SJSA1 (cell line): Measurements from ENCODE around the gene DPEP2NB. TPM values are rescaled to one million over a fixed set of nuclear protein-coding genes. Genes with fewer than 3 reads are reported as not detected.
"Not testable (repeated sequence)": the region's sequence is repeated elsewhere in the genome, so short reads cannot be mapped to it uniquely, and the experiment has no call there.

Experiments
- DNase-seq, 2 experiments: peaks; one replicate each; pipeline ENCODE4 v3.0.0-alpha.2; 2015 to 2020; ENCODE audit warnings: low spot score in 2 of 2, low read depth in 1 of 2
- H3K27ac ChIP-seq: fragments of 250-450 bp; sonication (Bioruptor Pico); 2 replicates; pipeline ENCODE4 v1.5.1; 2020; ENCODE audit warnings: mild to moderate bottlenecking, moderate library complexity
- H3K27me3 ChIP-seq: fragments of 250-450 bp; sonication (Bioruptor Pico); replicated peaks from 2 replicates; pipeline ENCODE4 v1.5.1; 2020; ENCODE audit warnings: mild to moderate bottlenecking, moderate library complexity
- H3K36me3 ChIP-seq: fragments of 250-450 bp; sonication (Bioruptor Pico); 2 replicates; pipeline ENCODE4 v1.5.1; 2020; ENCODE audit warnings: mild to moderate bottlenecking
- H3K4me1 ChIP-seq: fragments of 250-450 bp; sonication (Bioruptor Pico); replicated peaks from 2 replicates; pipeline ENCODE4 v1.6.1; 2021; ENCODE audit warnings: mild to moderate bottlenecking
- H3K4me3 ChIP-seq: fragments of 250-450 bp; sonication (Bioruptor Pico); 2 replicates; pipeline ENCODE4 v1.5.1; 2020; ENCODE audit warnings: mild to moderate bottlenecking
- H3K9me3 ChIP-seq: fragments of 250-450 bp; sonication (Bioruptor Pico); replicated peaks from 2 replicates; pipeline ENCODE4 v1.5.1; 2020; ENCODE audit warnings: mild to moderate bottlenecking
- total RNA-seq: library from RNA; depleted of rRNA; stranded (reverse); fragments of >200 nt; shearing (Covaris generic); gene quantifications from 2 replicates; pipeline ENCODE4 v1.2.3, GENCODE V29; 2014

Gene DPEP2NB
- total RNA-seq, 1 experiment from 2014 or later, result not detected

DNA sequence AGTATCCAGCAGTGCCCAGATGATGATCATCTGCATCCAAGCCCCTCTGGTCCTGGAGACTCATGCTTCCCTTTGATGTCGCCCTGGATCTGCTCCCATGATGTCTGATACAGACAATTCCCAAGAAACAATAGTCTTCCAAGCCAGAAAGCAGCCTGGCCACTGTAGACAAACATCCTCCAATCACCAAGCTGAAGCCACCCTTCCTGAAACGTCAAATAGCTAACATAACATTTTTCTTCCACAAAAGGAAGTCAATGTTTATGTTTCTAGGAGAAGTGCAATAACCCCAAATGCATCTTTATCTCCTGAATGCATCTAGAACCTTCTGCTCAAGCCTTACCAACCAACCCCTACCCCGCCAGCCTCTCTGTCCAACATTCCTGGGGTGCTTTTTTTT lies 15.3 kb downstream of the DPEP2NB start:
- peaks cover 9% of the 10 kb centered on the region for H3K4me1 ChIP-seq
- no peaks in the 10 kb centered on the region for H3K9me3 ChIP-seq
- no peak for DNase-seq
- H3K4me3 ChIP-seq, result no peak overlapping the region
- no peaks in the 10 kb centered on the region for H3K36me3 ChIP-seq
- H3K27ac ChIP-seq, result no peak overlapping the region
- H3K27me3 ChIP-seq, result no peaks in the 10 kb centered on the region

DNA sequence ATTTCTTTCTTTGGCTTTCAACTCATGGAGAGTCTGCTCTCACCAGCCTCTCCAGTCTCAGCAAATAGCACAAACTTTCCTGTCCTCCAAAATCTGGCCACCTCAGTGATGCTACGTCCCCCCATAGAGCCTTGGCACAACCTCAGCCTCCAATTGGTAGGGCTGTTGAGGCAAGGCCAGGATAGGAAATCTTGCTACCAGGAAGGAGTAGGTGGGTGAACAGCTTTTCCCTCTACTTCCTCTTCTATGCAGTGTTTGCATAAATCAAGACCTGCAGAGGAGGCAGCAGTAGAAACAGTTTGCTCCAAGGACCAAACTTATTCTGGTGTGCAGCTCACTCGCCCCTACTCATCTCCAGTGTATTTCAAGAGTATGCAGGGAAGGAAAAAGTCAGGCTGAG lies 15.7 kb downstream of the DPEP2NB start:
- peaks cover 9% of the 10 kb centered on the region for H3K4me1 ChIP-seq
- no peaks in the 10 kb centered on the region for H3K27me3 ChIP-seq
- H3K36me3 ChIP-seq, result no peaks in the 10 kb centered on the region
- no peak overlapping the region for H3K27ac ChIP-seq
- DNase-seq, result no peak
- no peak overlapping the region for H3K4me3 ChIP-seq
- no peaks in the 10 kb centered on the region for H3K9me3 ChIP-seq

DNA sequence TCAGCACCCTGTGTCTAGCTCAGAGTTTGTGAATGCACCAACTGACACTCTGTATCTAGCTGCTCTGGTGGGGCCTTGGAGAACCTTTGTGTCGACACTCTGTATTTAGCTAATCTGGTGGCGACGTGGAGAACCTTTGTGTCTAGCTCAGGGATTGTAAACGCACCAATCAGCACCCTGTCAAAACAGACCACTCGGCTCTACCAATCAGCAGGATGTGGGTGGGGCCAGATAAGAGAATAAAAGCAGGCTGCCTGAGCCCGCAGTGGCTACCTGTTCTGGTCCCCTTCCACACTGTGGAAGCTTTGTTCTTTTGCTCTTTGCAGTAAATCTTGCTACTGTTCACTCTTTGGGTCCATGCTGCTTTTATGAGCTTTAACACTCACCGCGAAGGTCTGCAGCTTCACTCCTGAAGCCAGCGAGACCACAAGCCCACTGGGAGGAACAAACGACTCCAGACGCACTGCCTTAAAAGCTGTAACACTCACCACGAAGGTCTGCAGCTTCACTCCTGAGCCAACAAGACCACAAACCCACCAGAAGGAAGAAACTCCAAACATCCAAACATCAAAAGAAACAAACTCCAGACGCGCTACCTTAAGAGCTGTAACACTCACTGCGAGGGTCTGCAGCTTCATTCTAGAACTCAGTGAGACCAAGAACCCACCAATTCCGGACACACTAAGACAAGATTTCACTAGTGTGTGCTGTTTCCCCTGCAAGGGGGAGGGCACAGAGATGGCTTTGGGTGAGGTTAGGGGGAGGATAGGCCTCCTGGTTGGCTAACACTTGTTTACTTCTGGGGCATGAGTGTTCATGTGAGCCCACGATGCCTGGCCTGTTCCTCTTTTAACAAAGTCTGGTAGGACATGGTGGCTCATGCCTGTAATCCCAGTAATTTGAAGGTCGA lies 16.7 kb downstream of the DPEP2NB start, which contains the start of gene DPEP2:
DPEP2 (minus strand) TSS at position 706 of the 910 bp plus-strand sequence. CDS start 6,272 bp downstream, outside the sequence.
- H3K27ac ChIP-seq, H3K4me3 ChIP-seq, H3K9me3 ChIP-seq, DNase-seq, H3K4me1 ChIP-seq, H3K27me3 ChIP-seq, H3K36me3 ChIP-seq: not testable (repeated sequence)

DNA sequence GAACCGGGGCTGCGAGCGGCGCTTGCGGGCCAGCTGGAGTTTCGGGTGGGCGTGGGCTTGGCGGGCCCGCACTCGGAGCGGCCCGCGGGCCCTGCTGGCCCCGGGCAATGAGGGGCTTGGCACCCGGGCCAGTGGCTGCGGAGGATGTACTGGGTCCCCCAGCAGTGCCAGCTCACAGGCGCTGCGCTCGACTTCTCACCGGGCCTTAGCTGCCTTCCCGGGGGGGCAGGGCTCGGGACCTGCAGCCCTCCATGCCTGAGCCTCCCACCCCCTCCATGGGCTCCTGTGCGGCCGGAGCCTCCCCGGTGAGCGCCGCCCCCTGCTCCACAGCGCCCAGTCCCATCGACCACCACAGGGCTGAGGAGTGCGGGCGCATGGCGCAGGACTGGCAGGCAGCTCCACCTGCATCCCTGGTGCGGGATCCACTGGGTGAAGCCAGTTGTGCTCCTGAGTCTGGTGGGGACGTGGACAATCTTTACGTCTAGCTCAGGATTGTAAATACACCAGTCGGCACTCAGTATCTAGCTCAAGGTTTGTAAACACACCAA lies 17.4 kb downstream of the DPEP2NB start:
- H3K4me3 ChIP-seq, DNase-seq, H3K27me3 ChIP-seq, H3K9me3 ChIP-seq, H3K27ac ChIP-seq, H3K36me3 ChIP-seq: not testable (repeated sequence)
- H3K4me1 ChIP-seq, result peaks cover 13% of the 10 kb centered on the region

DNA sequence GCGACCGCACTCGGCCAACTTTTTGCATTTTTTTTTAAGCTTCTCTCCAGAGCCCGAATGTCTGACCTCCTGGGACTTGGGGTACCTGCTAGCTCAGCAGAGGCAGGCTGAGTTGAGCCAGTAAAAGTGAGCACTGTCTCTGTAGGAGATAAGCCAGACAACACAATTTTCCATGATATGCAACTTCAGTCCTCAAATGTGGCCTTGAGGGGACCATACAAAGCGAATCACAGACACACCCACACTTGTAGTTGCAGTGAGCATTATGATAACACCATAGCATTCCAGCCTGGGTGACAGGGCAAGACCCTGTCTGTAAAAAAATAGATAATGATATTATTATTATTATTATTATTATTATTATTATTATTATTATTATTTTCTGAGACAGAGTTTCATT lies 19.0 kb downstream of the DPEP2NB start:
- H3K36me3 ChIP-seq, result no peaks in the 10 kb centered on the region
- no peaks in the 10 kb centered on the region for H3K27me3 ChIP-seq
- H3K4me1 ChIP-seq, result peaks cover 17% of the 10 kb centered on the region
- H3K4me3 ChIP-seq, result no peak overlapping the region
- no peak overlapping the region for H3K27ac ChIP-seq
- H3K9me3 ChIP-seq, result no peaks in the 10 kb centered on the region
- no peak for DNase-seq

DNA sequence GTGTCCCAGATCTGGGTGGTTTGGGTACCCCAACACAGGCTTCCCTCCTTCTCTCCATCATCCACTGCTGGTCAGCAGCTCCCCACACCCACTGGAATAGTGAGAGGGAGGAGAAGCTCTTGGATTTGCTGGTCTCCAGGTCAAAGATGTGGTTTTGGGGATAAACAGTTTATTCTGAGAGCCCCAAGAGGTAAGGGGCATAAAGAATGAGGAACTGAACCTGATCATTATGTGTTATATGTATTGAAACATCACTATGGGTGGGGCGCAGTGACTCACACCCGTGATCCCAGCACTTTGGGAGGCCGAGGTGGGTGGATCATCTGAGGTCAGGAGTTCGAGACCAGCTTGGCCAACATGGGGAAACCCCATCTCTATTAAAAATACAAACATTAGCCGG lies 20.3 kb downstream of the DPEP2NB start:
- H3K9me3 ChIP-seq, result no peaks in the 10 kb centered on the region
- no peak for DNase-seq

DNA sequence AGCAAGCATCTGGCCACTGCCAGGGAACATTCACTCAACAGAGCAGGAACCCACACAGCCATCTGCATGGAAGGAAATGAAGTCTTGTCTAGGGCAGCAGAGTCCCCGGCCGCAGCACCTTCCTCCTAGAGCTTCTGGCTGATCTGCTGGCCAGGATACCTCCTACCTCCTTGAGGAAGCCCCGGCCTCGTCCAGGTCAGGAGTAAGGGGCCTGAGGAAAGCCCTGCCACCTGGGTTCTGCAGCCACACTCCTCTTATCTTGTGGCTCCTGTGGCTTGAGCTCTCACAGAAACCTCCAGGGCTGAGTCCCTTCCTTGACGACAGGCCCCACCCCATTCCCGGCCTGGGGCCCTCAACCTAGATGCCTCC lies 21.7 kb downstream of the DPEP2NB start:
- H3K36me3 ChIP-seq, H3K4me3 ChIP-seq, H3K4me1 ChIP-seq, H3K27ac ChIP-seq, DNase-seq, H3K27me3 ChIP-seq, H3K9me3 ChIP-seq: not testable (repeated sequence)

More for the DNA sequence above, 20.3 kb downstream of the DPEP2NB start:
- Histone ChIP-seq H3K36me3 (no peaks in the 10 kb centered on the region), H3K4me3 (no peak overlapping the region), H3K4me1 (peaks cover 13% of the 10 kb centered on the region), H3K27me3 (no peaks in the 10 kb centered on the region), H3K27ac (no peak overlapping the region)

DNA sequence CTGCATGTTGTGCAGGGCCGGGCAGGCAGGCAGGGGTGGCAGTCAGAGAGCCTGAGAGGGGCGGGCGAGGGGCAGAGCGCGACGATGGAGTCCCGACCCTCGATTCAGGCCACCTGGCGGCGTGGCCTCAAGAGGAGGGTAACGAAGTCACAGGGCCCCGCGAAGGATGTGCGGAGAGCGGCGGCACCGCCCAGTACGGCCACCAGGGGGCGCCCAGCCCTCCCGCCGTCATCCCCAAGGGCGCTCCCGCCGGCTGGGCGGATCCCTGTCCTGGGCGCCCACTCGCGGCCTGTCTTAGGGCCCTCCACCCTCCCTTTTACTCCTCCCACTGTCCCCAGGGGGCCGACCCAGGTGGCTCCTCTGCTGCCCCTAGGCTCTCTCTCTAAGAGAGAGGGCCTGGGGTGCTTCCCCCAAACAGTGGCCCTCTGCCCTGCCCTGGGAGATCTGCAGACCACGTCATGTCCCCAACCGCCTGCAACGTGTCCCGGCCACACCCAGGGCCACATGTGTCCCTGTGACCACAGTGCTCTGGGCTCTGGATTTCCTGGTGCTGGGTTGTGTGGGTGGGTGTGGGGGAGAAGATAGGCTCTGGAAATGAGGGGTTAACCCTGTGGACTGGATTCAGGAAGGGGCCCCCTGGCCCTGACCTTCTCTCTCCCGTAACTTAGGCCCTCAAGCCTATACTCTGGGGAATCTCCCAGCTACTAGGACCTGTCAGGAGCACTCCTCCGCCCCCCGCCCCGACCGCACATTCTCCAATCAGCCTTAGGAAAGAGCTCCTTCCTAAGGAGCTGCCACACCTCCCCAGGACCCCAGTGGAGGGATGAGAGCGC lies 22.3 kb downstream of the DPEP2NB start:
- peak; percentile 79 to 80 for DNase-seq
- no peak overlapping the region for H3K27ac ChIP-seq

DNA sequence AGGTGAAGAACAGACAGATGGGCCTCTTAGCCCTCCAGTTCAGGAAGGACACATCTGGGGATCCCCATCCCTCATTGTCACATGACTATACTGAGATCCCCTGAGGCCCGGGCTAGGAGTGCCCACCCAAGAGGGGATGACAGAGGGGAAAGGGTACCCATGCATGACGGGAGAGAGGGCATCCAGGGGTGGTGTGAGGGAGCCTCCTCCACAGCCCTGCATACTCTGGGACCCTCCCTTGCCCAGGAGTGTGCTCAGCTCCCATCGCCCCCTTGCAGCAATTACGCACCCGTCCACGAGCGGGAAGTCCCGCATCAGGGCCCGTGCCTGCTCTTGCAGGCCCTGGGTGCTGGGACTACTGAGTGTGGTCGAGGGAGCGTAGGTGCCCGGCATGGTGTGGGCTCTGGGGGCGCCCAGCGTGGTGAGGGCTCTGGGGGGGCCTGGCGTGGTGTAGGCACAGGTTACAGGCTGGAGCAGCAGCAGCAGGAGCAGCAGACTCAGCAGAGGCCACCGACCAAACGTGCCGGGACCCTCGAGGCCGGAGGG lies 23.0 kb downstream of the DPEP2NB start:
- Histone ChIP-seq H3K9me3 (no peaks in the 10 kb centered on the region), H3K4me3 (no peak overlapping the region), H3K27ac (no peak overlapping the region), H3K36me3 (no peaks in the 10 kb centered on the region), H3K4me1 (peaks cover 8% of the 10 kb centered on the region), H3K27me3 (no peaks in the 10 kb centered on the region)
- no peak for DNase-seq

More for the DNA sequence above, 22.3 kb downstream of the DPEP2NB start:
- Histone ChIP-seq H3K36me3 (no peaks in the 10 kb centered on the region), H3K4me3 (no peak overlapping the region), H3K4me1 (peaks cover 8% of the 10 kb centered on the region), H3K27me3 (no peaks in the 10 kb centered on the region), H3K9me3 (no peaks in the 10 kb centered on the region)

DNA sequence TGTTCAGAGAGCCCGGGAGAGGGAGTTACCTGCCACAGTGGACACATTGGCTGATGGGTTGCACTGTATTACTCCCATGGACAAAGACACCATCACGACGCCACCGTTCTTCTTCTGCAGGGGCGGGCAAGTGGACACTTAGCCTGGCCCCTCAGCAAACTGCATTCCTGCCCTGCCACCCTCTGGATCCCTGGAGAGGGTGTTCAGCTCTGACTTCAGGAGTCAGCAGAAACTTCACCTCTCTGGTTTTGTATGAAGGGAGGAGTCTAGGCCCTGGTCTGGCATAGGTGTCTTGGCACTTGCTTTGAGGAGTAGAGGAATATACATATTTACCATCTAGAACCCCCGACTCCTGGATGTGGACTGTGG lies 25.7 kb downstream of the DPEP2NB start:
- Histone ChIP-seq H3K27ac (no peak overlapping the region), H3K27me3 (no peaks in the 10 kb centered on the region), H3K9me3 (no peaks in the 10 kb centered on the region), H3K36me3 (no peaks in the 10 kb centered on the region), H3K4me3 (no peak overlapping the region), H3K4me1 (peaks cover 8% of the 10 kb centered on the region)
- DNase-seq, result no peak

DNA sequence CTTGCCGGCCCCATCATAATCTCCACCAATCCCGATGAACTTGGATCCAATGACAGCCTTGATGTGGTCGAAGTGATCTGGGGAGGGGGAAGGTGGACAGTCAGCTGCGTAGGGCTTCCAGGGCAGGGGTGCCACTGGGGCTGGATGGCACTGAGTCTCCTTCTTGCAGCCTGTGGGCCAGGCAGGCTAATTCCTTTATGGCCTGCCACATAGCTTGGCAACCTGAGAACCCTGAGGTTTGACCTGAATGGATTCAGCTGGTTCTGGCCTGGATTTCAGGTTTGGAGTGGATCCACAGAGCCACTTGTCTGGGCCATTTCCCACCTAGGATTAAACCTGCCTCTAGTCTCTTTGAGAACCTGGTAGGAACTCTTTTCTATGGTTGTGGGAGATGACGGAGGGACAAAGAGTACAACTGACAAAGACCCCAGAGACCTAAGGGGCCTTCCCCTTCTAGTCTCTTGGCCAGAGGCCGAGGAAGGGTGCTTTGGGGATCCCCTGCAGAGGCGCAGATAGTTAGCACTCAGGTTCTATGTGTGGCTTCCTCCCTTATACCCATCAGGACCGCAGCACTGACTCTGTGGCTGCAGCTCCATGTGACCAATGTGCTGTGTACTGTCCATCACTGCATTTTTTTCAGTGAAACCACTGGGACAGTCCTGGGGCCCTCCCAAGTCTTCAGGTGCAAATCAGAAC lies 26.2 kb downstream of the DPEP2NB start:
- H3K9me3 ChIP-seq, result no peaks in the 10 kb centered on the region
- H3K27me3 ChIP-seq, result no peaks in the 10 kb centered on the region
- H3K27ac ChIP-seq, result no peak overlapping the region
- no peak overlapping the region for H3K4me3 ChIP-seq
- peaks cover 8% of the 10 kb centered on the region for H3K4me1 ChIP-seq
- no peaks in the 10 kb centered on the region for H3K36me3 ChIP-seq
- no peak for DNase-seq

DNA sequence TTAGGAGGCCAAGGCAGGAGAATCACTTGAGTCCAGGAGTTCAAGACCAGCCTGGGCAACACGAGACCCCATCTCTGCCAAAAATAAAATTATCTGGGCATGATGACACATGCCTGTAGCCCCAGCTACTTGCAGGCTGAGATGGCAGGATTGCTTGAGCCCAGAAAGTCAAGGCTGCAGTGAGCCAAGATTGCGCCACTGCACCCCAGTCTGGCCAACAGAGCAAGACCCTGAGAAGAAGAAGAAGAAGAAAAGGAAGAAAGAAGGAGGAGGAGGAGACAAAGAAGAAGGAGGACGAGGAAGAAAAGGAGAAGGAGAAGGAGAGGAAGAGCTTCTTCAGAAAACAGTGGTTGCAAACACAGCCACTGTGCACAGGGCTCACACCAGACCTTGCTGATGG lies 27.0 kb downstream of the DPEP2NB start:
- no peaks in the 10 kb centered on the region for H3K9me3 ChIP-seq
- no peaks in the 10 kb centered on the region for H3K27me3 ChIP-seq
- DNase-seq, result no peak
- peaks cover 11% of the 10 kb centered on the region for H3K4me1 ChIP-seq
- H3K4me3 ChIP-seq, result no peak overlapping the region
- no peaks in the 10 kb centered on the region for H3K36me3 ChIP-seq
- H3K27ac ChIP-seq, result no peak overlapping the region

DNA sequence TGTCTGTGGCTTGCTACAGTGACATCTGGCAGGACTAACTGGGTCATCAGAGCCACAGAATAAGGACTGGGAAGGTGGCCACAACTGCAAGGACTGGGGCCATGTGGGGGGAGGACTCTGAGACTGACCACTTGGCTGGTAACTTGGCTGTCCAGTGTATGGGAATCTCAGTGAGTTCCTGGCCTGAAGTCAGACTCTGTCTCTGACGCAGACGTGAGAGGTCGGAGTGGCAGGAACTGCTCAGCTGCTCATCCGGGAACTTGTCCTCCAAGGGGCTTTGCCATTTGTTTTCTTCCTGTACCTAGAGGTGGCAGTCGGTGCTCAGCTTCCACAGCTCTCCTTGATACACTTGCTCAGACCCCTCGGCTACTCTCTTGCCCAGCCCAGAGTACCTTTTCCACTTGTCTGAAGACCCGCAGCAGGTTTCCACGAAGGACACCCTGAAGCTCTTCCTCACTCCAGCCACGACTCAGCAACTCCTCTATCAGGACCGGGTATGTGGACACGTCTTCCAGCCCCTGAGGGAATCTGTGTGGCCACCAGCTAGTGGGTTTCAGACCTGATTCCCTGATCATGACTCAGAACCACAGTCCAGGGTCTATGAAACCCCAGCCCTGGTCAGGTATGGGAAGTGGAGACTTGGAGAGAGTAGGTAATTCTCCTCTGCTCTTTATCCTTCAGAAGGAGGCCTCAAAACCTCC lies 28.1 kb downstream of the DPEP2NB start:
- DNase-seq, result no peak
- H3K27me3 ChIP-seq, result no peaks in the 10 kb centered on the region

More for the DNA sequence above, 28.1 kb downstream of the DPEP2NB start:
- peaks cover 5% of the 10 kb centered on the region for H3K4me1 ChIP-seq
- no peaks in the 10 kb centered on the region for H3K9me3 ChIP-seq
- no peaks in the 10 kb centered on the region for H3K36me3 ChIP-seq
- H3K27ac ChIP-seq, result no peak overlapping the region
- no peak overlapping the region for H3K4me3 ChIP-seq
